Smooth muscle cell (in vitro differentiated cells): ENCODE measurements around the gene PLPPR2. TPM values are rescaled to one million over a fixed set of nuclear protein-coding genes. Genes with fewer than 3 reads are reported as not detected.
A peak's percentile ranks its signal among the peaks of the same experiment; 100 is the strongest.
"Not testable (repeated sequence)": the region's sequence is repeated elsewhere in the genome, so short reads cannot be mapped to it uniquely, and the experiment has no call there.

Experiments used
- DNase-seq: peaks from one replicate; lab custom pipeline; 2025; ENCODE audit not compliant: unreplicated experiment; lab: John Stamatoyannopoulos, UW
- H2AFZ ChIP-seq: fragments of 200-600 bp; sonication (generic); 2 replicates; pipeline ENCODE4 v1.6.0; 2016; ENCODE audit warnings: antibody characterized with exemption, low read depth, mild to moderate bottlenecking
- H3F3A ChIP-seq: fragments of 200-600 bp; sonication (generic); 2 replicates; pipeline ENCODE4 v1.6.0; 2017; ENCODE audit warnings: antibody characterized with exemption, low read depth
- H3K27ac ChIP-seq: fragments of 200-600 bp; sonication (generic); 2 replicates; pipeline ENCODE4 v1.5.1; 2016; ENCODE audit warnings: low read depth, mild to moderate bottlenecking
- H3K27me3 ChIP-seq: fragments of 200-600 bp; sonication (generic); 2 replicates; pipeline ENCODE4 v1.6.1; 2016; ENCODE audit warnings: low read depth, mild to moderate bottlenecking
- H3K36me3 ChIP-seq: fragments of 200-600 bp; sonication (generic); 2 replicates; pipeline ENCODE4 v1.5.1; 2016; ENCODE audit warnings: low read depth
- H3K4me1 ChIP-seq: fragments of 200-600 bp; sonication (generic); 2 replicates; pipeline ENCODE4 v1.5.1; 2016; ENCODE audit warnings: low read depth
- H3K4me2 ChIP-seq: fragments of 200-600 bp; sonication (generic); 2 replicates; pipeline ENCODE4 v1.6.0; 2016; ENCODE audit warnings: mild to moderate bottlenecking
- H3K4me3 ChIP-seq: fragments of 200-600 bp; sonication (generic); 2 replicates; pipeline ENCODE4 v1.5.1; 2016; ENCODE audit warnings: mild to moderate bottlenecking
- H3K79me2 ChIP-seq: fragments of 200-600 bp; sonication (generic); 2 replicates; pipeline ENCODE4 v1.6.0; 2016; ENCODE audit warnings: low read depth, mild to moderate bottlenecking
- H3K9ac ChIP-seq: fragments of 200-600 bp; sonication (generic); 2 replicates; pipeline ENCODE4 v1.6.0; 2016; ENCODE audit warnings: low read depth
- H3K9me3 ChIP-seq: fragments of 200-600 bp; sonication (generic); replicated peaks from 2 replicates; pipeline ENCODE4 v1.5.1; 2016; ENCODE audit warnings: low read depth
- H4K20me1 ChIP-seq: fragments of 200-600 bp; sonication (generic); 2 replicates; pipeline ENCODE4 v1.6.0; 2016; ENCODE audit warnings: low read depth
- CTCF ChIP-seq: fragments of 200-600 bp; sonication (generic); IDR thresholded peaks from 2 replicates; pipeline ENCODE4 v1.5.1; 2017; ENCODE audit warnings: borderline replicate concordance, mild to moderate bottlenecking, antibody characterized with exemption; ENCODE audit not compliant: insufficient read depth, poor library complexity, severe bottlenecking
- WGBS: methylation state at CpG from one replicate; pipeline ENCODE4 v1.1.7; 2016; ENCODE audit warnings: low lambda C conversion rate; 5-methylcytosine and 5-hydroxymethylcytosine counted together
- polyA plus RNA-seq: library from polyadenylated mRNA; unstranded; fragments of >200 nt; fragmentation: Nextera tagmentation; extraction: Ambion mirVana; gene quantifications from 2 replicates; pipeline ENCODE4 v1.2.1, GENCODE V29; 2016
- total RNA-seq: library from RNA; depleted of rRNA; stranded (reverse); fragments of >200 nt; gene quantifications from 2 replicates; pipeline ENCODE4 v1.2.3, GENCODE V29; 2014

The PLPPR2 gene
- total and polyA plus RNA-seq, 2 experiments from 2014 or later, result 21.4 to 67.1 TPM

GRCh38 chr19:11377756-11378155 lies 22.5 kb downstream of the PLPPR2 start:
- Histone ChIP-seq H3K27ac (peak overlapping the region; percentile 53), H3K36me3 (no peaks in the 10 kb centered on the region), H3K9me3 (no peaks in the 10 kb centered on the region), H3K27me3 (no peaks in the 10 kb centered on the region), H3K9ac (no peak overlapping the region), H2AFZ (no peak overlapping the region), H3K4me2 (peak overlapping the region; percentile 35), H3K4me3 (no peak overlapping the region), H3F3A (peaks cover 11% of the 10 kb centered on the region), H3K4me1 (peaks cover 12% of the 10 kb centered on the region), H4K20me1 (peaks cover 3% of the 10 kb centered on the region), H3K79me2 (no peaks in the 10 kb centered on the region)
- no peak for TF ChIP-seq CTCF
- no peak for DNase-seq
- 91% methylated on average over 3 of the region's 3 CpGs for WGBS

- no peaks in the 10 kb centered on the region for H3K27me3 ChIP-seq
- 56% methylated on average over 8 of the region's 8 CpGs for WGBS
- peaks cover 3% of the 10 kb centered on the region for H4K20me1 ChIP-seq
- no peak overlapping the region for H3K4me3 ChIP-seq
- H3K79me2 ChIP-seq, result no peaks in the 10 kb centered on the region
- peak overlapping the region; percentile 53 for H3K27ac ChIP-seq
- peak overlapping the region; percentile 35 for H3K4me2 ChIP-seq
- H3F3A ChIP-seq, result peaks cover 11% of the 10 kb centered on the region
- H3K36me3 ChIP-seq, result no peaks in the 10 kb centered on the region
- no peaks in the 10 kb centered on the region for H3K9me3 ChIP-seq
- DNase-seq, result no peak
- H2AFZ ChIP-seq, result no peak overlapping the region
- peaks cover 12% of the 10 kb centered on the region for H3K4me1 ChIP-seq
- no peak overlapping the region for H3K9ac ChIP-seq
- peak; percentile 43 for TF ChIP-seq CTCF
These were observed 23.3 kb downstream of the PLPPR2 start for GRCh38 chr19:11378319-11379189.

DNA sequence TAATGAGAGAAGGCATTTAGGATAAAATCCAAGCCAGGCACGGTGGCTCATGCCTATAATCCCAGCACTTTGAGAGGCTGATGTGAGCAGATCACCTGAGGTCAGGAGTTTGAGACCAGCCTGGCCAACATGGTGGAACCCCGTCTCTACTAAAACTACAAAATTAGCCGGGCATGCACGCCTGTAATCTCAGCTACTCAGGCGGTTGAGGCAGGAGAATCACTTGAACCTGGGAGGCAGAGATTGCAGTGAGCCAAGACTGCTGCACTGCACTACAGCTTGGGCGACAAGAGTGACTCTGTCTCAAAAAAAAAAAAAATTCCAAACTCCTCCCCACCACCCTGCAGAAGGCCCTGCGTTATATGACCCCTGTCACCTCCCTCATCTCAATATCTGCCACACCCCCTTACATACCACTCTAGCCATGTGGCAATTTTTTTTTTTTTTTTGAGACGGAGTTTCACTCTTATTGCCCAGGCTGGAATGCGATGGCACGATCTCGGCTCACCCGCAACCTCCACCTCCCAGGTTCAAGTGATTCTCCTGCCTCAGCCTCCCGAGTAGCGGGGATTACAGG lies 24.1 kb downstream of the PLPPR2 start:
- H4K20me1 ChIP-seq, H3K27me3 ChIP-seq, H3K9me3 ChIP-seq, H2AFZ ChIP-seq, H3K9ac ChIP-seq, H3K4me3 ChIP-seq, DNase-seq, H3K36me3 ChIP-seq, H3K4me2 ChIP-seq, H3K79me2 ChIP-seq: not testable (repeated sequence)
- peaks cover 12% of the 10 kb centered on the region for H3K4me1 ChIP-seq
- peak overlapping the region; percentile 53 for H3K27ac ChIP-seq
- 96% methylated on average over 14 of the region's 14 CpGs for WGBS
- peaks cover 11% of the 10 kb centered on the region for H3F3A ChIP-seq

DNA sequence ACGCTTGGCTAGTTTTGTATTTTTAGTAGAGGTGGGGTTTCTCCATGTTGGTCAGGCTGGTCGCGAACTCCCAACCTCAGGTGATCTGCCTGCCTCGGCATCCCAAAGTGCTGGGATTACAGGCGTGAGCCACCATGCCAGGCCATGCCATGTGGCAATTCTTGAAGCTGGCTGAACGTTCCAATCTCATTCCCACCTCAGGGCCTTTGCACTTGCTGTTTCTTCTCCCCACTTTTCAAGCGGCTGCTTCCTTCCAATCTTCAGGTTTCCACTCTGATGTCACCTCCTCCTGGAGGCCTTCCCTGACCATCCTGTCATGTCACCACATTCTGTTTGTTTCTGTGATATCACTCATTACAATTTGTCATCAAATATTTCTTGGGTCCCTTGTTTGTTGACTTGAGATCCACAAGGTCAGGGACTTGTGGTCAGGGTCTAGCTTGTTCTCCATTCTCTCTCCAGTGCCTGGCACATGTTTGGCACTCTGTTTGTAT lies 24.7 kb downstream of the PLPPR2 start:
- 95% methylated on average over 7 of the region's 7 CpGs for WGBS
- DNase-seq, result no peak
- TF ChIP-seq CTCF, result no peak
- no peak overlapping the region for H3K9ac ChIP-seq
- H3K4me3 ChIP-seq, result no peak overlapping the region
- H3F3A ChIP-seq, result peaks cover 11% of the 10 kb centered on the region
- H4K20me1 ChIP-seq, result peaks cover 3% of the 10 kb centered on the region
- no peaks in the 10 kb centered on the region for H3K9me3 ChIP-seq
- no peak overlapping the region for H2AFZ ChIP-seq
- no peak overlapping the region for H3K4me2 ChIP-seq
- H3K36me3 ChIP-seq, result no peaks in the 10 kb centered on the region
- H3K79me2 ChIP-seq, result no peaks in the 10 kb centered on the region
- no peaks in the 10 kb centered on the region for H3K27me3 ChIP-seq
- peaks cover 12% of the 10 kb centered on the region for H3K4me1 ChIP-seq
- no peak overlapping the region for H3K27ac ChIP-seq
